Left forelimb (tissue), 1 donor: Measurements from ENCODE around the gene RYR2.
"Not testable (repeated sequence)": the region's sequence is repeated elsewhere in the genome, so short reads cannot be mapped to it uniquely, and the experiment has no call there.

ENCODE experiments used
- DNase-seq: peaks from one replicate; pipeline ENCODE4 v3.0.0-alpha.2; 2018; ENCODE audit warnings: low spot score

Gene RYR2

GRCh38 chr1:237145379-237146135 is 103.6 kb downstream of the RYR2 start:
- DNase-seq = no peak

- no peak for DNase-seq
Observed at GRCh38 chr1:237146241-237146640, 104.3 kb downstream of the RYR2 start.

- DNase-seq = no peak
Observed at GRCh38 chr1:237149857-237150256, 107.9 kb downstream of the RYR2 start.

- DNase-seq = not testable (repeated sequence)
Observed at GRCh38 chr1:237151979-237152378, 110.0 kb downstream of the RYR2 start.

GRCh38 chr1:237152506-237153335 is 110.7 kb downstream of the RYR2 start:
- no peak for DNase-seq

- no peak for DNase-seq
Observed at GRCh38 chr1:237154157-237154556, 112.2 kb downstream of the RYR2 start.

- no peak for DNase-seq
Observed at GRCh38 chr1:237164406-237165352, 122.7 kb downstream of the RYR2 start.

GRCh38 chr1:237166086-237166485 is 124.1 kb downstream of the RYR2 start:
- no peak for DNase-seq

GRCh38 chr1:237166593-237167101 is 124.7 kb downstream of the RYR2 start:
- no peak for DNase-seq

GRCh38 chr1:237170149-237170548 is 128.2 kb downstream of the RYR2 start:
- no peak for DNase-seq

GRCh38 chr1:237171454-237172117 is 129.6 kb downstream of the RYR2 start:
- DNase-seq = no peak

GRCh38 chr1:237172118-237172485 is 130.1 kb downstream of the RYR2 start:
- no peak for DNase-seq

GRCh38 chr1:237179503-237179902 is 137.5 kb downstream of the RYR2 start:
- no peak for DNase-seq

- no peak for DNase-seq
Observed at GRCh38 chr1:237180256-237180655, 138.3 kb downstream of the RYR2 start.

- no peak for DNase-seq
Observed at GRCh38 chr1:237181743-237182317, 139.8 kb downstream of the RYR2 start.

- no peak for DNase-seq
Observed at GRCh38 chr1:237183963-237184540, 142.1 kb downstream of the RYR2 start.

GRCh38 chr1:237186675-237187074 is 144.7 kb downstream of the RYR2 start:
- no peak for DNase-seq

- DNase-seq = no peak
Observed at GRCh38 chr1:237187842-237188241, 145.9 kb downstream of the RYR2 start.

- DNase-seq = no peak
Observed at GRCh38 chr1:237191403-237191802, 149.4 kb downstream of the RYR2 start.
